Keratinocyte (primary cell): Measurements from ENCODE around the gene OR8G5. TPM values are rescaled to one million over a fixed set of nuclear protein-coding genes. Genes with fewer than 3 reads are reported as not detected.
"Not testable (repeated sequence)": the region's sequence is repeated elsewhere in the genome, so short reads cannot be mapped to it uniquely, and the experiment has no call there.

Experiments
- DNase-seq: peaks from one replicate; pipeline ENCODE4 v3.0.0-alpha.2; 2011; ENCODE audit warnings: low read depth, missing footprints, low spot score
- FAIRE-seq: peaks from 2 replicates; lab custom pipeline; 2011; peaks lifted over from hg19 to GRCh38; lab: Jason Lieb, UNC
- H2AFZ ChIP-seq: 2 replicates; pipeline ENCODE4 v1.6.0; 2012; ENCODE audit warnings: low read length, control low read depth, inconsistent platforms; ENCODE audit not compliant: control insufficient read depth
- H3K27ac ChIP-seq: 2 replicates; pipeline ENCODE4 v1.5.1; 2011; ENCODE audit warnings: low read length; ENCODE audit not compliant: control insufficient read depth, insufficient read depth
- H3K27me3 ChIP-seq: 3 replicates; pipeline ENCODE4 v1.6.0; 2011; ENCODE audit warnings: low read length; ENCODE audit not compliant: control insufficient read depth, insufficient read depth; ENCODE audit errors: extremely low read depth
- H3K36me3 ChIP-seq, 2 experiments: 2 replicates in 1 of 2; 3 replicates in 1 of 2; pipeline ENCODE4 v1.5.1; 2011; ENCODE audit warnings: low read length in 2 of 2, mild to moderate bottlenecking in 1 of 2; ENCODE audit not compliant: control insufficient read depth in 2 of 2, insufficient read depth in 2 of 2; ENCODE audit errors: extremely low read depth in 1 of 2
- H3K4me1 ChIP-seq: 3 replicates; pipeline ENCODE4 v1.5.1; 2011; ENCODE audit warnings: low read length; ENCODE audit not compliant: control insufficient read depth, insufficient read depth; ENCODE audit errors: extremely low read depth
- H3K4me2 ChIP-seq: 3 replicates; pipeline ENCODE4 v1.6.0; 2011; ENCODE audit warnings: low read depth, low read length; ENCODE audit not compliant: control insufficient read depth, insufficient read depth; ENCODE audit errors: extremely low read depth
- H3K4me3 ChIP-seq, 3 experiments: fragments of 200-600 bp in 1 of 3; sonication (generic) in 1 of 3; 2 replicates in 2 of 3; 3 replicates in 1 of 3; pipeline ENCODE4 v1.5.1; 2011 to 2016; ENCODE audit warnings: low read length in 3 of 3, mild to moderate bottlenecking in 3 of 3, control low read depth in 2 of 3, inconsistent platforms in 1 of 3, low read depth in 1 of 3, mixed read lengths in 1 of 3, mixed run types in 1 of 3, moderate library complexity in 1 of 3; ENCODE audit not compliant: control insufficient read depth in 2 of 3, insufficient read depth in 2 of 3; ENCODE audit errors: extremely low read depth in 1 of 3
- H3K79me2 ChIP-seq: 2 replicates; pipeline ENCODE4 v1.6.0; 2012; ENCODE audit warnings: low read length; ENCODE audit not compliant: control insufficient read depth, insufficient read depth
- H3K9ac ChIP-seq: 3 replicates; pipeline ENCODE4 v1.6.0; 2011; ENCODE audit warnings: low read length; ENCODE audit not compliant: control insufficient read depth, insufficient read depth; ENCODE audit errors: extremely low read depth
- H3K9me1 ChIP-seq: 3 replicates; pipeline ENCODE4 v1.6.0; 2011; ENCODE audit warnings: low read length; ENCODE audit not compliant: control insufficient read depth, insufficient read depth; ENCODE audit errors: extremely low read depth
- H3K9me3 ChIP-seq: 2 replicates; pipeline ENCODE4 v1.5.1; 2012; ENCODE audit warnings: low read depth, low read length; ENCODE audit not compliant: control insufficient read depth
- H4K20me1 ChIP-seq: 3 replicates; pipeline ENCODE4 v1.6.0; 2011; ENCODE audit warnings: low read length; ENCODE audit not compliant: control insufficient read depth, insufficient read depth; ENCODE audit errors: extremely low read depth
- EZH2 ChIP-seq: IDR thresholded peaks from one replicate; pipeline ENCODE4 v1.6.1; 2012; ENCODE audit warnings: inconsistent platforms, mild to moderate bottlenecking, low read length, moderate library complexity
- dilution Hi-C: fragments of 300-500 bp; cut with MboI; formaldehyde crosslinking; loops from one replicate; pipeline ENCODE4 v1.7.0; 2020; ENCODE audit warnings: low sequenced_read_pairs; ENCODE audit not compliant: extremely low pct_ligation_motif_present
- polyA plus RNA-seq, 5 experiments: library from polyadenylated mRNA; depleted of rRNA in 3 of 5; stranded (reverse) in 3 of 5; stranded (forward) in 1 of 5; unstranded in 1 of 5; fragments of >200 nt; gene quantifications; 1 replicate in 1 of 5; 2 replicates in 3 of 5; 3 replicates in 1 of 5; pipeline versions ENCODE4 v1.2.1 to v1.2.3, GENCODE V29; 2011 to 2012; ENCODE audit warnings: missing spikeins in 2 of 5, low read depth in 1 of 5, low replicate concordance in 1 of 5
- TF ChIP-seq, protein P1 (sequence below), 3 experiments: IDR thresholded peaks in 1 of 3; conservative IDR thresholded peaks in 1 of 3; optimal IDR thresholded peaks in 1 of 3; 2 replicates in 2 of 3; 3 replicates in 1 of 3; pipeline versions ENCODE3 to v1.5.1; 2011; ENCODE audit warnings: low read length in 3 of 3, mild to moderate bottlenecking in 3 of 3, moderate library complexity in 2 of 3, control low read depth in 1 of 3, inconsistent platforms in 1 of 3; ENCODE audit not compliant: insufficient read depth in 2 of 3; ENCODE audit errors: extremely low read depth in 1 of 3

The OR8G5 gene
- polyA plus RNA-seq, 1 donor (not counting 4 experiments of a cell fraction or from before 2014, with no cell fraction given) = not detected

DNA sequence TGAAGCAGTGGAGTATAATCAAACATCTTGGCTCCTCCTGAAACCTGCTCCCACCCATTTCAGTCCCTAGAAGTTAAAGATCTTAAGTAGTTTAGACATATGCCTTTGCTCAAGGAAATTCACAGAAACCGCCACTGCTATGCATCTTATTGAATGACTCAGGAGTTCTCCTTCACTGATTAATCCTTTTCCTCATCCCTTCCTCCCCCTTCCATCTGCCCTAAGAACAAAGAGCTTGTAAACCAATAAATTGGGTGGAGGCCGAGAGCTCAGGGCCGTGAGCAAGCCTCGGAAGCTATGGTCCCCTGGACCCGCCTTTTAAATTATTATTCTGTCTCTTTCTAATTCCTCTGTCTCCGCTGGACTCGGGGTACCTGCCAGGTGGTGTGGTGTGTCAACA is 14.7 kb downstream of the OR8G5 start:
- DNase-seq, H3K9me1 ChIP-seq, H3K4me3 ChIP-seq, H3K4me2 ChIP-seq, H3K79me2 ChIP-seq, FAIRE-seq, dilution Hi-C loops, H3K27me3 ChIP-seq, H3K27ac ChIP-seq, H2AFZ ChIP-seq, H3K36me3 ChIP-seq, H3K9me3 ChIP-seq, H3K4me1 ChIP-seq, H3K9ac ChIP-seq, H4K20me1 ChIP-seq: not testable (repeated sequence)

DNA sequence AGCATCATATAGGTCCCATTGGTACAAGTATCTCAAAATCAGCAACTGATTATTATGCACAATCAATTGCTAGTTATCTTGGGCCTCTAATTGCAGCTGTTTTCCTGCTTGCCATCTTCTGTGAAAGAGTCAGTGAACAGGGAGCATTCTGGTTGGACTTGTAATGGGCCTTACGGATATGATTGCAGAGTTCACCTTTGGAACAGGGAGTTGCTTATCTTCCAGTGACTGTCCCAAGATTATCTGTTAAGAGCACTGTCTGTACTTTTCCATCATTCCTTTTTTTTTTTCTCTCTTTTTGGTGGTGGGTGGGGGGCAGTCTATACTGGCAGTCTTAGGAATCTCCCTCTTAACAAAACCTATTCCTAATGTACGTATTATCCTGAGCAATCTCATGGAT is 17.8 kb downstream of the OR8G5 start:
- TF ChIP-seq, protein P1, sequence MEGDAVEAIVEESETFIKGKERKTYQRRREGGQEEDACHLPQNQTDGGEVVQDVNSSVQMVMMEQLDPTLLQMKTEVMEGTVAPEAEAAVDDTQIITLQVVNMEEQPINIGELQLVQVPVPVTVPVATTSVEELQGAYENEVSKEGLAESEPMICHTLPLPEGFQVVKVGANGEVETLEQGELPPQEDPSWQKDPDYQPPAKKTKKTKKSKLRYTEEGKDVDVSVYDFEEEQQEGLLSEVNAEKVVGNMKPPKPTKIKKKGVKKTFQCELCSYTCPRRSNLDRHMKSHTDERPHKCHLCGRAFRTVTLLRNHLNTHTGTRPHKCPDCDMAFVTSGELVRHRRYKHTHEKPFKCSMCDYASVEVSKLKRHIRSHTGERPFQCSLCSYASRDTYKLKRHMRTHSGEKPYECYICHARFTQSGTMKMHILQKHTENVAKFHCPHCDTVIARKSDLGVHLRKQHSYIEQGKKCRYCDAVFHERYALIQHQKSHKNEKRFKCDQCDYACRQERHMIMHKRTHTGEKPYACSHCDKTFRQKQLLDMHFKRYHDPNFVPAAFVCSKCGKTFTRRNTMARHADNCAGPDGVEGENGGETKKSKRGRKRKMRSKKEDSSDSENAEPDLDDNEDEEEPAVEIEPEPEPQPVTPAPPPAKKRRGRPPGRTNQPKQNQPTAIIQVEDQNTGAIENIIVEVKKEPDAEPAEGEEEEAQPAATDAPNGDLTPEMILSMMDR (optimal IDR thresholded peaks at IDR 0.05 in 1 of 3, IDR thresholded peaks at IDR 0.05 in 1 of 3, conservative IDR thresholded peaks at IDR 0.05 in 1 of 3; ENCODE audit: extremely low read depth in 1 of 3, insufficient read depth in 2 of 3, low read length in 3 of 3) = no peak
- no peak for FAIRE-seq
- Histone ChIP-seq H4K20me1 (no peaks in the 10 kb centered on the region), H3K4me2 (no peak overlapping the region), H2AFZ (no peak overlapping the region), H3K27ac (no peak overlapping the region), H3K9me3 (no peaks in the 10 kb centered on the region), H3K9ac (no peak overlapping the region), H3K9me1 (no peaks in the 10 kb centered on the region), H3K79me2 (no peaks in the 10 kb centered on the region), H3K4me1 (no peaks in the 10 kb centered on the region), H3K27me3 (no peaks in the 10 kb centered on the region), H3K4me3 (no peak overlapping the region), H3K36me3 (no peaks in the 10 kb centered on the region)
- no peak for DNase-seq
- dilution Hi-C loops = no loop called here

DNA sequence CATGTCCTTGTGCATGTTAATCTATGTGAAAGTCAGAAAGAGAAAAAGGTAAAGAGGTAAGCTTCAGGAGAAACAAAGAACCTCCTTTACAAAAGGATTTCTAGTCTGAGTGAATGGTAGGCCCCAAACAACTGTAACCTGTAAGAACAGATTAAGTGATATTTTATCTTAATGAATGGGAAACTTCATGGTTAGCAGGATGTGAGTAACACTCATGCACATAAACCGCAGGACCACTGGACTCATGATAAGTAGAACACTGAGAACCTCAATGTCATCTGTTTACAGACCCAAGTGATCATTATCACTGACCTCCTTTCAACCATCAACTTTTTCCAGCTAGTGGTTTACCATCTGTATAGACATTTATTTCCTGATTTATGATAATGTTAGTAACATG is 19.9 kb downstream of the OR8G5 start:
- no peaks in the 10 kb centered on the region for H3K4me1 ChIP-seq

More for the DNA sequence above, 19.9 kb downstream of the OR8G5 start:
- Histone ChIP-seq H2AFZ (no peak overlapping the region), H3K9me1 (no peaks in the 10 kb centered on the region), H3K36me3 (no peaks in the 10 kb centered on the region), H3K9me3 (no peaks in the 10 kb centered on the region), H3K79me2 (no peaks in the 10 kb centered on the region), H3K4me2 (no peak overlapping the region), H3K27ac (no peak overlapping the region), H3K27me3 (no peaks in the 10 kb centered on the region), H3K4me3 (no peak overlapping the region), H4K20me1 (no peaks in the 10 kb centered on the region), H3K9ac (no peak overlapping the region)
- dilution Hi-C loops = no loop called here
- no peak for FAIRE-seq
- TF ChIP-seq, protein P1 (optimal IDR thresholded peaks at IDR 0.05 in 1 of 3, IDR thresholded peaks at IDR 0.05 in 1 of 3, conservative IDR thresholded peaks at IDR 0.05 in 1 of 3; ENCODE audit: extremely low read depth in 1 of 3, insufficient read depth in 2 of 3, low read length in 3 of 3) = no peak
- no peak for TF ChIP-seq EZH2
- DNase-seq = no peak
